ENCODE results near the gene LRMDA. TPM values are rescaled to one million over a fixed set of nuclear protein-coding genes. Genes with fewer than 3 reads are reported as not detected.

The LRMDA gene
- total and polyA plus RNA-seq, 10 of the 15 experiments (the other 5 are each of a cell fraction or from before 2014, with no cell fraction given) = 0.07 to 0.54 (median 0.29) TPM; not detected in 4

GRCh38 chr10:76188216-76188615, 756.8 kb downstream of the LRMDA start:
- DNase-seq (ENCODE audit: low read depth, low spot score) = no peak
- intact Hi-C loops (cut with micrococcal nuclease; ENCODE audit: unreplicated experiment) (no loop called here), in situ Hi-C loops (cut with MboI) (no loop called here)
- Histone ChIP-seq H2AFZ (ENCODE audit: control insufficient read depth, low read depth, low read length) (no peak overlapping the region), H3K79me2 (ENCODE audit: control insufficient read depth, insufficient read depth, low read length) (no peaks in the 10 kb centered on the region), H4K20me1 (ENCODE audit: control insufficient read depth, insufficient read depth) (no peaks in the 10 kb centered on the region), H3K4me2 (ENCODE audit: control insufficient read depth, insufficient read depth) (no peak overlapping the region), H3K27me3 (replicated peaks in 1 of 2; ENCODE audit: control insufficient read depth in 2 of 2, insufficient read depth in 2 of 2, low read length in 1 of 2) (no peaks in the 10 kb centered on the region), H3K36me3 (ENCODE audit: control insufficient read depth in 2 of 2, insufficient read depth in 2 of 2, low read length in 1 of 2) (no peaks in the 10 kb centered on the region), H3K4me3 (no peak overlapping the region), H3K4me1 (ENCODE audit: control insufficient read depth, insufficient read depth, low read length) (no peaks in the 10 kb centered on the region), H3K27ac (ENCODE audit: control insufficient read depth, insufficient read depth) (no peak overlapping the region), H3K9ac (ENCODE audit: control insufficient read depth, insufficient read depth, low read length) (no peak overlapping the region), H3K9me3 (replicated peaks; ENCODE audit: control insufficient read depth, insufficient read depth, low read length) (no peaks in the 10 kb centered on the region)
- CTCF ChIA-PET = no interaction called here
- no peak for FAIRE-seq
- SMC1A ChIA-PET (ENCODE audit: uncharacterized antibody, unreplicated experiment) = no interaction called here
- no TSS peak for BruUV-seq (replicated peaks)
- WGBS (ENCODE audit: insufficient coverage, insufficient replicate concordance, low lambda C conversion rate, missing lambda C conversion rate) = 35% methylated on average over 3 of the region's 3 CpGs
- TF ChIP-seq CTCF (IDR thresholded peaks at IDR 0.05 in 2 of 3, conservative IDR thresholded peaks at IDR 0.05 in 1 of 3; ENCODE audit: control insufficient read depth in 2 of 3, extremely low read depth in 1 of 3, insufficient read depth in 1 of 3, low read depth in 3 of 3, low read length in 3 of 3) = no peak
- no peak for TF ChIP-seq MTA2 (IDR thresholded peaks at IDR 0.05; ENCODE audit: low read depth)
- no peak for TF ChIP-seq ZNF687 (IDR thresholded peaks at IDR 0.05)
- TF ChIP-seq SREBF1 (IDR thresholded peaks at IDR 0.05; ENCODE audit: low read length) = no peak
- TF ChIP-seq, protein P1, sequence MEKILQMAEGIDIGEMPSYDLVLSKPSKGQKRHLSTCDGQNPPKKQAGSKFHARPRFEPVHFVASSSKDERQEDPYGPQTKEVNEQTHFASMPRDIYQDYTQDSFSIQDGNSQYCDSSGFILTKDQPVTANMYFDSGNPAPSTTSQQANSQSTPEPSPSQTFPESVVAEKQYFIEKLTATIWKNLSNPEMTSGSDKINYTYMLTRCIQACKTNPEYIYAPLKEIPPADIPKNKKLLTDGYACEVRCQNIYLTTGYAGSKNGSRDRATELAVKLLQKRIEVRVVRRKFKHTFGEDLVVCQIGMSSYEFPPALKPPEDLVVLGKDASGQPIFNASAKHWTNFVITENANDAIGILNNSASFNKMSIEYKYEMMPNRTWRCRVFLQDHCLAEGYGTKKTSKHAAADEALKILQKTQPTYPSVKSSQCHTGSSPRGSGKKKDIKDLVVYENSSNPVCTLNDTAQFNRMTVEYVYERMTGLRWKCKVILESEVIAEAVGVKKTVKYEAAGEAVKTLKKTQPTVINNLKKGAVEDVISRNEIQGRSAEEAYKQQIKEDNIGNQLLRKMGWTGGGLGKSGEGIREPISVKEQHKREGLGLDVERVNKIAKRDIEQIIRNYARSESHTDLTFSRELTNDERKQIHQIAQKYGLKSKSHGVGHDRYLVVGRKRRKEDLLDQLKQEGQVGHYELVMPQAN (conservative IDR thresholded peaks at IDR 0.05) = no peak
- TF ChIP-seq, protein P2, sequence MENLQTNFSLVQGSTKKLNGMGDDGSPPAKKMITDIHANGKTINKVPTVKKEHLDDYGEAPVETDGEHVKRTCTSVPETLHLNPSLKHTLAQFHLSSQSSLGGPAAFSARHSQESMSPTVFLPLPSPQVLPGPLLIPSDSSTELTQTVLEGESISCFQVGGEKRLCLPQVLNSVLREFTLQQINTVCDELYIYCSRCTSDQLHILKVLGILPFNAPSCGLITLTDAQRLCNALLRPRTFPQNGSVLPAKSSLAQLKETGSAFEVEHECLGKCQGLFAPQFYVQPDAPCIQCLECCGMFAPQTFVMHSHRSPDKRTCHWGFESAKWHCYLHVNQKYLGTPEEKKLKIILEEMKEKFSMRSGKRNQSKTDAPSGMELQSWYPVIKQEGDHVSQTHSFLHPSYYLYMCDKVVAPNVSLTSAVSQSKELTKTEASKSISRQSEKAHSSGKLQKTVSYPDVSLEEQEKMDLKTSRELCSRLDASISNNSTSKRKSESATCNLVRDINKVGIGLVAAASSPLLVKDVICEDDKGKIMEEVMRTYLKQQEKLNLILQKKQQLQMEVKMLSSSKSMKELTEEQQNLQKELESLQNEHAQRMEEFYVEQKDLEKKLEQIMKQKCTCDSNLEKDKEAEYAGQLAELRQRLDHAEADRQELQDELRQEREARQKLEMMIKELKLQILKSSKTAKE (IDR thresholded peaks at IDR 0.05; ENCODE audit: low read depth, poor library complexity, severe bottlenecking) = no peak
- no peak for TF ChIP-seq ESRRA (IDR thresholded peaks at IDR 0.05; ENCODE audit: low read length)
- ATAC-seq = no peak
- POLR2A ChIA-PET = no interaction called here
- RAD21 ChIA-PET (ENCODE audit: unreplicated experiment) = no interaction called here

All from GM12878 (cell line).